Endodermal cell (in vitro differentiated cells): ENCODE data around the gene RPS14. TPM values are rescaled to one million over a fixed set of nuclear protein-coding genes. Genes with fewer than 3 reads are reported as not detected.

Experiments
- DNase-seq: peaks from one replicate; pipeline ENCODE4 v3.0.0-alpha.2; 2017
- H3K27ac ChIP-seq: 2 replicates; pipeline ENCODE4 v1.5.1; 2013; ENCODE audit warnings: mild to moderate bottlenecking, low read depth, low read length, moderate library complexity
- H3K27me3 ChIP-seq: 2 replicates; pipeline ENCODE4 v1.6.1; 2013; ENCODE audit warnings: mild to moderate bottlenecking, low read length, moderate library complexity; ENCODE audit not compliant: insufficient read depth, control insufficient read depth, poor library complexity, severe bottlenecking
- H3K36me3 ChIP-seq: 2 replicates; pipeline ENCODE4 v1.7.0; 2013; ENCODE audit warnings: mild to moderate bottlenecking, low read length, moderate library complexity; ENCODE audit not compliant: control insufficient read depth, insufficient read depth
- H3K4me1 ChIP-seq: one replicate; pipeline ENCODE4 v1.7.0; 2013; ENCODE audit warnings: low read length; ENCODE audit not compliant: control insufficient read depth, insufficient read depth
- H3K4me3 ChIP-seq: 2 replicates; pipeline ENCODE4 v1.5.1; 2013; ENCODE audit warnings: mild to moderate bottlenecking, low read length, moderate library complexity
- H3K9ac ChIP-seq: 2 replicates; pipeline ENCODE4 v1.6.1; 2013; ENCODE audit warnings: mild to moderate bottlenecking, low read length, moderate library complexity; ENCODE audit not compliant: poor library complexity, severe bottlenecking; ENCODE audit errors: extremely low read depth
- H3K9me3 ChIP-seq: 2 replicates; pipeline ENCODE4 v1.6.1; 2013; ENCODE audit warnings: mild to moderate bottlenecking, low read length, moderate library complexity; ENCODE audit not compliant: control insufficient read depth
- H3K27ac Mint-ChIP-seq: 2 replicates; pipeline ENCODE4 v1.8.0; 2020; ENCODE audit warnings: mixed read lengths
- H3K27me3 Mint-ChIP-seq: 2 replicates; pipeline ENCODE4 v1.8.0; 2021; ENCODE audit warnings: mild to moderate bottlenecking, mixed read lengths; ENCODE audit not compliant: insufficient read depth
- H3K36me3 Mint-ChIP-seq: 2 replicates; pipeline ENCODE4 v1.8.0; 2020; ENCODE audit warnings: low read depth, mixed read lengths
- H3K4me1 Mint-ChIP-seq: 2 replicates; pipeline ENCODE4 v1.8.0; 2020; ENCODE audit warnings: mixed read lengths
- H3K4me3 Mint-ChIP-seq: 2 replicates; pipeline ENCODE4 v1.8.0; 2020; ENCODE audit warnings: mild to moderate bottlenecking, moderate library complexity, mixed read lengths
- H3K9me3 Mint-ChIP-seq: 2 replicates; pipeline ENCODE4 v1.8.0; 2020; ENCODE audit warnings: mild to moderate bottlenecking, mixed read lengths
- CTCF ChIP-seq: fragments of 200-600 bp; sonication (generic); conservative IDR thresholded peaks from 2 replicates; pipeline ENCODE4 v1.5.0; 2021; ENCODE audit warnings: antibody characterized with exemption, mild to moderate bottlenecking
- WGBS, 2 experiments: methylation state at CpG; one replicate each; pipeline versions ENCODE4 v1.1.5 to v1.1.7; 2013; ENCODE audit warnings: missing lambda C conversion rate in 2 of 2, mixed read lengths in 1 of 2; ENCODE audit not compliant: insufficient coverage in 1 of 2, insufficient read length in 1 of 2; 5-methylcytosine and 5-hydroxymethylcytosine counted together
- total RNA-seq, 2 donors: library from RNA; stranded (reverse); fragmentation: NEBNext Ultra II Directional in 1 of 2; extraction: Animal tissue kit (Norgen Biotek cat#: 25700) in 1 of 2; gene quantifications; 2 replicates in 1 of 2; 3 replicates in 1 of 2; pipeline ENCODE4 v1.2.1, GENCODE V29; 2021

Gene RPS14
- total RNA-seq, 2 donors from 2014 or later, result 2,313 to 2,316 TPM

GRCh38 chr5:150446088-150446487 lies 3.5 kb downstream of the RPS14 start:
- no peak for DNase-seq
- Mint-ChIP-seq H3K9me3 (peaks cover 7% of the 10 kb centered on the region), H3K27me3 (no peaks in the 10 kb centered on the region), H3K27ac (peak overlapping the region; percentile 77), H3K4me1 (peaks cover 24% of the 10 kb centered on the region), H3K36me3 (peaks cover 62% of the 10 kb centered on the region), H3K4me3 (no peak overlapping the region)
- Histone ChIP-seq H3K4me1 (peaks cover 10% of the 10 kb centered on the region), H3K4me3 (peak overlapping the region; percentile 91), H3K27me3 (no peaks in the 10 kb centered on the region), H3K36me3 (peaks cover 57% of the 10 kb centered on the region), H3K27ac (no peak overlapping the region), H3K9me3 (no peaks in the 10 kb centered on the region), H3K9ac (no peak overlapping the region)
- WGBS, 2 experiments, result 94 to 96% methylated on average over 2 of the region's 2 CpGs
- TF ChIP-seq CTCF, result no peak

- Histone ChIP-seq H3K27ac (no peak overlapping the region), H3K4me3 (no peak overlapping the region), H3K9me3 (no peaks in the 10 kb centered on the region), H3K27me3 (no peaks in the 10 kb centered on the region), H3K36me3 (peaks cover 57% of the 10 kb centered on the region), H3K4me1 (peaks cover 10% of the 10 kb centered on the region), H3K9ac (no peak overlapping the region)
- no peaks in the 10 kb centered on the region for H3K9me3 Mint-ChIP-seq
- peaks cover 60% of the 10 kb centered on the region for H3K36me3 Mint-ChIP-seq
- no peak overlapping the region for H3K27ac Mint-ChIP-seq
- no peaks in the 10 kb centered on the region for H3K27me3 Mint-ChIP-seq
- WGBS, 2 experiments, result 93 to 95% methylated on average over 5 to 9 of the region's 9 CpGs
- no peak overlapping the region for H3K4me3 Mint-ChIP-seq
- no peak for TF ChIP-seq CTCF
- no peak for DNase-seq
- H3K4me1 Mint-ChIP-seq, result peaks cover 29% of the 10 kb centered on the region
Measured at GRCh38 chr5:150444770-150445169, 4.8 kb downstream of the RPS14 start.

GRCh38 chr5:150443242-150444075 lies 6.1 kb downstream of the RPS14 start:
- H3K27ac Mint-ChIP-seq, result no peak overlapping the region
- peaks cover 26% of the 10 kb centered on the region for H3K4me1 Mint-ChIP-seq
- H3K27me3 ChIP-seq, result no peaks in the 10 kb centered on the region
- H3K4me3 Mint-ChIP-seq, result no peak overlapping the region
- H3K36me3 ChIP-seq, result peaks cover 57% of the 10 kb centered on the region
- no peak overlapping the region for H3K27ac ChIP-seq
- peak; percentile 71 for DNase-seq
- H3K9ac ChIP-seq, result no peak overlapping the region
- peaks cover 10% of the 10 kb centered on the region for H3K4me1 ChIP-seq
- no peaks in the 10 kb centered on the region for H3K9me3 ChIP-seq
- TF ChIP-seq CTCF, result no peak
- peaks cover 1% of the 10 kb centered on the region for H3K27me3 Mint-ChIP-seq
- peaks cover 53% of the 10 kb centered on the region for H3K36me3 Mint-ChIP-seq
- H3K9me3 Mint-ChIP-seq, result no peaks in the 10 kb centered on the region
- WGBS, 2 experiments, result 94 to 97% methylated on average over 11 to 15 of the region's 15 CpGs
- H3K4me3 ChIP-seq, result no peak overlapping the region
